ENCODE measurements around the gene BDNF. TPM values are rescaled to one million over a fixed set of nuclear protein-coding genes. Genes with fewer than 3 reads are reported as not detected.

Gene BDNF
- total and polyA plus RNA-seq, 2 of the 8 experiments (the other 6 are each of a cell fraction or from before 2014, with no cell fraction given), result 2.4 to 5.4 TPM

GRCh38 chr11:27619763-27620335 lies 80.4 kb downstream of the BDNF start:
- Histone ChIP-seq H4K20me1 (replicated peaks in 1 of 2; ENCODE audit: control insufficient read depth in 1 of 2, insufficient read depth in 2 of 2, low read length in 2 of 2) (peaks cover 16 to 22% of the 10 kb centered on the region in 2 experiments), H3K27ac (ENCODE audit: low read depth, low read length) (no peak overlapping the region), H3K4me2 (ENCODE audit: insufficient read depth in 1 of 2, low read depth in 2 of 2, low read length in 2 of 2) (no peak overlapping the region), H4K5ac (ENCODE audit: insufficient read length, low read depth, low read length) (no peak overlapping the region), H3K9me3 (ENCODE audit: insufficient read depth in 2 of 2, low read depth in 1 of 2, low read length in 1 of 2) (no peaks in the 10 kb centered on the region), H3K18ac (ENCODE audit: extremely low read depth, low read length) (no peak overlapping the region), H4K8ac (ENCODE audit: extremely low read depth, insufficient read depth, low read length) (no peak overlapping the region), H2BK5ac (ENCODE audit: low read depth, low read length) (no peak overlapping the region), H3K4me3 (ENCODE audit: extremely low read depth in 1 of 4, insufficient read depth in 2 of 4, low read depth in 3 of 4, low read length in 4 of 4) (no peak overlapping the region), H3K36me3 (ENCODE audit: control insufficient read depth in 2 of 4, insufficient read depth in 4 of 4, low read length in 3 of 4) (peaks cover 35 to 96% (median 83%) of the 10 kb centered on the region in 4 experiments), H2AFZ (ENCODE audit: low read length) (no peak overlapping the region), H3K56ac (replicated peaks; ENCODE audit: insufficient read length, low read depth, low read length) (no peak overlapping the region), H4K91ac (replicated peaks; ENCODE audit: insufficient read length, low read length) (no peak overlapping the region), H3K4me1 (replicated peaks in 1 of 4; ENCODE audit: control insufficient read depth in 3 of 4, insufficient read depth in 4 of 4, low read length in 3 of 4) (peaks cover 0 to 6% (median 0%) of the 10 kb centered on the region in 4 experiments; a peak in 3 of 7 replicates), H3K79me2 (ENCODE audit: control insufficient read depth in 1 of 2, insufficient read depth in 2 of 2, low read length in 2 of 2) (peaks cover 0 to 16% of the 10 kb centered on the region in 2 experiments; a peak in 3 of 4 replicates), H3K14ac (ENCODE audit: insufficient read length) (no peak overlapping the region), H2AK5ac (ENCODE audit: low read depth, low read length) (no peak overlapping the region), H3K23me2 (ENCODE audit: low read depth, low read length) (no peaks in the 10 kb centered on the region; the same call in 1 of the 2 replicates), H3K27me3 (replicated peaks in 1 of 4; ENCODE audit: control insufficient read depth in 3 of 4, extremely low read depth in 1 of 4, insufficient read depth in 3 of 4, low read length in 3 of 4) (no peaks in the 10 kb centered on the region), H3K79me1 (ENCODE audit: low read depth, low read length) (peaks cover 9% of the 10 kb centered on the region; the same call in 1 of the 2 replicates), H2BK20ac (ENCODE audit: low read length) (no peak overlapping the region), H3K23ac (ENCODE audit: insufficient read length) (no peak overlapping the region), H2BK120ac (replicated peaks; ENCODE audit: low read depth, low read length) (no peak overlapping the region), H3K9ac (replicated peaks in 1 of 4; ENCODE audit: extremely low read depth in 1 of 4, low read depth in 3 of 4, low read length in 3 of 4) (no peak overlapping the region), H2BK12ac (ENCODE audit: low read depth, low read length) (no peak overlapping the region), H3K4ac (replicated peaks; ENCODE audit: insufficient read length, low read depth, low read length) (no peak overlapping the region), H2BK15ac (ENCODE audit: low read length) (no peak overlapping the region)
- DNase-seq (ENCODE audit: low read depth in 1 of 2, low spot score in 2 of 2) (no peak), FAIRE-seq (no peak)
- ChIA-PET CTCF (ENCODE audit: partially characterized antibody) (interaction anchor here (1.6 kb wide), 1 partner anchor 96 kb away, joined by 5 read pairs; no protein-coding TSS in a partner anchor), POLR2A (ENCODE audit: partially characterized antibody) (interaction anchor here (0.5 to 14.1 kb wide), 11 partner anchors 3 to 260 kb away, joined by 3 to 208 read pairs (median 4); no protein-coding TSS in a partner anchor)
- 84% methylated on average over 2 of the region's 2 CpGs; no CpG with 5 or more reads in 1 of the 2 experiments for WGBS, 2 experiments (ENCODE audit: extremely low coverage in 1 of 2, insufficient coverage in 1 of 2, insufficient read length in 1 of 2, insufficient replicate concordance in 2 of 2, low coverage in 1 of 2, low lambda C conversion rate in 2 of 2, missing lambda C conversion rate in 1 of 2)
- TF ChIP-seq POLR2A (IDR thresholded peaks at IDR 0.05; ENCODE audit: control extremely low read depth in 1 of 2, low read depth in 2 of 2, low read length in 2 of 2), result peak in 1 of 2 experiments; percentile 65; a peak in 1 of 3 replicates
- no peak for TF ChIP-seq EZH2 (IDR thresholded peaks at IDR 0.05; ENCODE audit: low read depth, low read length, severe bottlenecking)
- no peak for TF ChIP-seq JUND (IDR thresholded peaks at IDR 0.05; ENCODE audit: low read length)
- no peak for TF ChIP-seq GTF2F1 (IDR thresholded peaks at IDR 0.05; ENCODE audit: borderline replicate concordance, low read depth, low read length)
- no peak for TF ChIP-seq HDAC2 (IDR thresholded peaks at IDR 0.05; ENCODE audit: borderline replicate concordance in 1 of 2, low read depth in 2 of 2, low read length in 2 of 2)
- TF ChIP-seq POLR2AphosphoS5 (IDR thresholded peaks at IDR 0.05; ENCODE audit: low read depth, low read length), result peak; percentile 78
